RWPE1 (cell line): ENCODE measurements around the gene DAP.

Source experiments
- CTCF ChIA-PET: fragments of 350-600 bp; sonication (Branson Sonifier 250); formaldehyde crosslinking; extraction: SDS; loops from one replicate; lab custom pipeline; 2021; lab: Yijun Ruan, JAX
- POLR2A ChIA-PET: fragments of 400-600 bp; formaldehyde crosslinking; extraction: SDS; loops from one replicate; lab custom pipeline; 2020; ENCODE audit warnings: antibody characterized with exemption; ENCODE audit not compliant: low non-redundant PET; lab: Yijun Ruan, JAX
- DNase-seq: peaks from one replicate; pipeline ENCODE4 v3.0.0; 2012; ENCODE audit warnings: low spot score
- H3K27ac ChIP-seq: fragments of 450-650 bp; 2 replicates; pipeline ENCODE4 v1.5.1; 2017
- CTCF ChIP-seq: fragments of 450-650 bp; conservative IDR thresholded peaks from 2 replicates; pipeline ENCODE4 v1.5.1; 2017; ENCODE audit warnings: low read depth, mild to moderate bottlenecking

Gene DAP

GRCh38 chr5:10757043-10757442 is 4.0 kb downstream of the DAP start:
- no peak overlapping the region for H3K27ac ChIP-seq
- ChIA-PET CTCF (no interaction called here), POLR2A (interaction anchor here (0.6 kb wide), 1 partner anchor 233 kb away, joined by 6 read pairs; no protein-coding TSS in a partner anchor)
- DNase-seq, result no peak
- TF ChIP-seq CTCF, result no peak

- no peak overlapping the region for H3K27ac ChIP-seq
- DNase-seq, result no peak
- ChIA-PET POLR2A (interaction anchor here (0.6 kb wide), 1 partner anchor 233 kb away, joined by 6 read pairs; no protein-coding TSS in a partner anchor), CTCF (no interaction called here)
- TF ChIP-seq CTCF, result no peak
Measured at GRCh38 chr5:10756549-10756948, 4.5 kb downstream of the DAP start.

GRCh38 chr5:10753178-10753577 is 7.9 kb downstream of the DAP start:
- TF ChIP-seq CTCF, result no peak
- CTCF ChIA-PET, result no interaction called here
- DNase-seq, result no peak
- POLR2A ChIA-PET, result no interaction called here
- no peak overlapping the region for H3K27ac ChIP-seq

- no peak for DNase-seq
- no peak for TF ChIP-seq CTCF
- POLR2A ChIA-PET, result no interaction called here
- no peak overlapping the region for H3K27ac ChIP-seq
- CTCF ChIA-PET, result no interaction called here
Measured at GRCh38 chr5:10752451-10752850, 8.6 kb downstream of the DAP start.

GRCh38 chr5:10750909-10751308 is 10.1 kb downstream of the DAP start:
- POLR2A ChIA-PET, result no interaction called here
- no peak for DNase-seq
- no peak overlapping the region for H3K27ac ChIP-seq
- CTCF ChIA-PET, result no interaction called here
- no peak for TF ChIP-seq CTCF

- TF ChIP-seq CTCF, result no peak
- ChIA-PET CTCF (no interaction called here), POLR2A (no interaction called here)
- DNase-seq, result no peak
- H3K27ac ChIP-seq, result no peak overlapping the region
Measured at GRCh38 chr5:10747678-10748622, 13.1 kb downstream of the DAP start.
